OCI-LY1 (cell line): ENCODE data around the gene BMP7.

Source experiments
- H2AFZ ChIP-seq: fragments of 200-600 bp; sonication (generic), shearing (Covaris generic); 2 replicates; pipeline ENCODE4 v1.6.0; 2014; ENCODE audit warnings: antibody characterized with exemption, mild to moderate bottlenecking, low read length
- H3F3A ChIP-seq: fragments of 200-600 bp; sonication (generic), shearing (Covaris generic); 2 replicates; pipeline ENCODE4 v1.6.0; 2014; ENCODE audit warnings: mild to moderate bottlenecking, antibody characterized with exemption, low read length, moderate library complexity; ENCODE audit not compliant: insufficient read depth
- H3K27ac ChIP-seq: fragments of 200-600 bp; sonication (generic); 2 replicates; pipeline ENCODE4 v1.5.1; 2014; ENCODE audit warnings: low read length, mixed run types, mild to moderate bottlenecking, low read depth; ENCODE audit not compliant: poor library complexity, severe bottlenecking
- H3K27me3 ChIP-seq: fragments of 200-600 bp; sonication (generic); 2 replicates; pipeline ENCODE4 v1.6.0; 2014; ENCODE audit warnings: antibody characterized with exemption, mild to moderate bottlenecking, low read length, moderate library complexity; ENCODE audit not compliant: insufficient read depth
- H3K36me3 ChIP-seq: fragments of 200-600 bp; sonication (generic); 2 replicates; pipeline ENCODE4 v1.6.1; 2014; ENCODE audit warnings: mild to moderate bottlenecking, antibody characterized with exemption, low read length, moderate library complexity, mixed read lengths; ENCODE audit not compliant: insufficient read depth
- H3K4me1 ChIP-seq: fragments of 200-600 bp; sonication (generic); 2 replicates; pipeline ENCODE4 v1.5.1; 2014; ENCODE audit warnings: mild to moderate bottlenecking, low read length, moderate library complexity; ENCODE audit not compliant: insufficient read depth, severe bottlenecking
- H3K4me2 ChIP-seq: fragments of 200-600 bp; sonication (generic), shearing (Covaris generic); 2 replicates; pipeline ENCODE4 v1.6.1; 2014; ENCODE audit warnings: low read length
- H3K4me3 ChIP-seq: fragments of 200-600 bp; sonication (generic); 2 replicates; pipeline ENCODE4 v1.5.1; 2014; ENCODE audit warnings: low read length, low read depth, mild to moderate bottlenecking, mixed read lengths; ENCODE audit not compliant: poor library complexity, severe bottlenecking
- H3K79me2 ChIP-seq: fragments of 200-600 bp; shearing (Covaris generic); 2 replicates; pipeline ENCODE4 v1.6.1; 2016; ENCODE audit warnings: mixed run types, low read length, mixed read lengths; ENCODE audit not compliant: insufficient read depth
- H3K9ac ChIP-seq: fragments of 200-600 bp; sonication (generic), shearing (Covaris generic); 2 replicates; pipeline ENCODE4 v1.6.1; 2014; ENCODE audit warnings: mild to moderate bottlenecking, low read length, mixed read lengths
- H3K9me2 ChIP-seq: fragments of 200-600 bp; sonication (generic), shearing (Covaris generic); 2 replicates; pipeline ENCODE4 v1.6.1; 2014; ENCODE audit warnings: low read depth, mild to moderate bottlenecking, low read length, mixed read lengths
- H3K9me3 ChIP-seq: fragments of 200-600 bp; shearing (Covaris generic); 2 replicates; pipeline ENCODE4 v1.6.1; 2014; ENCODE audit warnings: low read length, mixed read lengths
- H4K20me1 ChIP-seq: fragments of 200-600 bp; sonication (generic), shearing (Covaris generic); 2 replicates; pipeline ENCODE4 v1.6.0; 2016; ENCODE audit warnings: mild to moderate bottlenecking, low read length; ENCODE audit not compliant: insufficient read depth
- CTCF ChIP-seq: fragments of 200-600 bp; sonication (generic), shearing (Covaris generic); IDR thresholded peaks from 2 replicates; pipeline ENCODE4 v1.5.1; 2017; ENCODE audit warnings: mild to moderate bottlenecking, antibody characterized with exemption, low read length, moderate library complexity, mixed read lengths
- EZH2 ChIP-seq: fragments of 200-600 bp; sonication (generic), shearing (Covaris generic); IDR thresholded peaks from 2 replicates; pipeline ENCODE4 v1.8.0; 2017; ENCODE audit warnings: borderline replicate concordance, mixed run types, mild to moderate bottlenecking, antibody characterized with exemption, low read length, moderate library complexity, mixed read lengths

Gene BMP7

GRCh38 chr20:57157106-57157691 is 109.2 kb downstream of the BMP7 start:
- Histone ChIP-seq H3K79me2 (no peaks in the 10 kb centered on the region), H3K4me1 (peaks cover 4% of the 10 kb centered on the region), H3K9me2 (no peaks in the 10 kb centered on the region), H3K4me2 (no peak overlapping the region), H3K9ac (no peak overlapping the region), H4K20me1 (no peaks in the 10 kb centered on the region), H3K27me3 (peaks cover 4% of the 10 kb centered on the region; the same call in 1 of the 2 replicates), H3F3A (no peaks in the 10 kb centered on the region), H2AFZ (no peak overlapping the region), H3K36me3 (no peaks in the 10 kb centered on the region), H3K4me3 (no peak overlapping the region), H3K27ac (no peak overlapping the region), H3K9me3 (no peaks in the 10 kb centered on the region)
- no peak for TF ChIP-seq EZH2
- TF ChIP-seq CTCF: no peak

GRCh38 chr20:57156011-57156729 is 110.3 kb downstream of the BMP7 start:
- Histone ChIP-seq H2AFZ (no peak overlapping the region), H3K9ac (no peak overlapping the region), H3F3A (no peaks in the 10 kb centered on the region), H3K4me2 (no peak overlapping the region), H3K36me3 (no peaks in the 10 kb centered on the region), H3K27ac (no peak overlapping the region), H3K4me3 (no peak overlapping the region), H3K79me2 (no peaks in the 10 kb centered on the region), H3K9me2 (no peaks in the 10 kb centered on the region), H3K9me3 (no peaks in the 10 kb centered on the region), H3K4me1 (peaks cover 4% of the 10 kb centered on the region), H4K20me1 (no peaks in the 10 kb centered on the region), H3K27me3 (peaks cover 4% of the 10 kb centered on the region; the same call in 1 of the 2 replicates)
- no peak for TF ChIP-seq EZH2
- TF ChIP-seq CTCF: no peak

GRCh38 chr20:57155415-57155814 is 111.0 kb downstream of the BMP7 start:
- Histone ChIP-seq H3K27me3 (peaks cover 4% of the 10 kb centered on the region; the same call in 1 of the 2 replicates), H3K4me2 (no peak overlapping the region), H3K27ac (no peak overlapping the region), H3K4me3 (no peak overlapping the region), H2AFZ (no peak overlapping the region), H3K36me3 (no peaks in the 10 kb centered on the region), H3K4me1 (peaks cover 4% of the 10 kb centered on the region), H4K20me1 (no peaks in the 10 kb centered on the region), H3K9me3 (no peaks in the 10 kb centered on the region), H3K9ac (no peak overlapping the region), H3K79me2 (no peaks in the 10 kb centered on the region), H3K9me2 (no peaks in the 10 kb centered on the region), H3F3A (no peaks in the 10 kb centered on the region)
- TF ChIP-seq CTCF (no peak), EZH2 (no peak)
